ENCODE data around the gene EMCN.

Gene EMCN

DNA sequence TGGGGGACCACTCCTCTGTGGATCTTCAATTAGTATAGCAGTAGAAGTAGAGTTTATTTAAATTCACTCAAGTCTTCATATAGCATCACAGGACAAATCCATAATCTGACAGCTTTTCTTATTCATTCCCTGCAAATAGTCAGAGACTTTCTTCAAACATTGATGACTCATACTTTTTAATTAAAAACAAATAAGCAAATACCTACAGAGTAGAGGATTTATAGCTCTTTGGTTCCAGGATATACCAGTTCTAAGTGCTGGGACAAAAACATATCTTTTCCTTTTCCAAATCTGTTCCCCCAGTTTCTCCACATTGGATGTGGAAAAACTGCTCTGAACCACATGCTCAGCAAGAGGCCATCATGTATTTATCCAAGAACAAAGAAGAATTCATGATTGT, 24.1 kb downstream of the EMCN start:
- no peak for DNase-seq (ENCODE audit: low read depth in 2 of 2, low spot score in 1 of 2)

DNA sequence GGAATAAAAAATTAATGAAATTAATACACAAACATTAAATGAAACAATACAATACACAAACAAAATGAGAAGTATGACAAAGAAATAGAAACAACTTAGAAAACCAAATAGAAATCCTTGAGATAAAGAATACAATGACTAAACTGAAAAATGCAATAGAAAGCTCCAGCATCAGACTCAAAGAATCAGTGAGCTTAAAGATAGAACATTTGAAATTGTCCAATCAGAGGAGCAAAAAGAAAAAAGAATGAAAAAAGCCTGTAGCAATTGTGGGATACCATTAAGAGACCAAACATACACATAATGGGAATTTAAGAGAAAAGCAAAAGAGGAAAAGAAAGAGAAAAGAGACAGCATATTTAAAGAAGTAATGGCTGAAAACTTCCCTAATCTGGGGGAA, 25.7 kb downstream of the EMCN start:
- no peak for DNase-seq (ENCODE audit: low read depth in 2 of 2, low spot score in 1 of 2)

DNA sequence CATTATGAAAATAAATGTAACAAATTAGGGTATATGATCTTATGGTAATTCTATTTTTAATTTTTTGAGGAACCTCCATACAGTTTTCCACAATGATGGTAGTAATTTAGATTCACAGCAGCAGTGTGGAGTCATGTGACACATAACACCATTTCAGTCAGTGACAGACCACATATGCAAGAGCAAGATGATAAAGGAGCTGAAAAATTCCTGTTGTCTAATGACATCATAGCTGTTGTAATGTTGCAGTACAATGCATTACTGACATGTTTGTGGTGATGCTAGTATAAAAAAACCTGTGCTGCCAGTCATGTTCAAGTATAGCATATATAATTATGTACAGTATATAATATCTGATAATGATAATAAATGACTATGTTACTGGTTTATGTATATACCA, 28.5 kb downstream of the EMCN start:
- no peak for DNase-seq (ENCODE audit: low read depth in 2 of 2, low spot score in 1 of 2)

DNA sequence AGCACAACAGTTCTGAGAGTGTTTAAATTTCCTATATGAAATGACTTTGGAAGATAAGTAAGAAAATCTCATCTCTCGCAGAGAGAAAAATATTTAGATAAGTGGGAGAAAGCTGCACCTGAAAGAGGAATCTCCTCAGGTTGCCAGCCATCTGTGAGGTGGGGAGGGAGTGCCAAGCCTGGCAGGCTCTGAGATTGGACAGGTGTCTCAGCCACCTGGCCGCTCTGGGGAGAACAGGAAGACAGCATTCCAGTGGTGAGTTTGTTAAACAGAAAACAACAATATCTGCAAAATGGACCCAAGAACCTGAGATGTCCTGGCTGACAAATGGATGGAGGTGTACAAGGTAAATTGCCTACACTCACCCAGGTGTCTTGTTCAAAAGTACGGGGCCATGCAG, 31.3 kb downstream of the EMCN start:
- no peak for DNase-seq (ENCODE audit: low read depth in 2 of 2, low spot score in 1 of 2)

DNA sequence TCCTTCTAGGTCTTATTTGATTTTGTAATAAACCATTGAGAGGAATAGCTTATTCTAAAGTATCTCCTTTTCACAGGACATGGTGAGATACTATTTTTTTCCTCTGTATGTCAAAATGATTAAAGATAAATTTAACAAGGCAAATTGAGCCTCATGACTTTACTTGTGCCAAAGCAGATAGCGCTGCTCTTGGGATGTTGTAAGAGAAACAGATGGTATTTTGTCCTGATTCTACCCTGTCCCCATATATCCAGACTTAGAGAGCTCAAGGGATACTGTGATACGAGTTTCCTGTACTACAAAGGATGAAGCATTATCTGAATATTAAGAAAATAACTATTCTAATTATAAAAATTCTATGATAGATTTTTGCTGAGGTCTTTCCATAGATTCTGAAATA, 34.0 kb downstream of the EMCN start:
- no peak for DNase-seq (ENCODE audit: low read depth in 2 of 2, low spot score in 1 of 2)

DNA sequence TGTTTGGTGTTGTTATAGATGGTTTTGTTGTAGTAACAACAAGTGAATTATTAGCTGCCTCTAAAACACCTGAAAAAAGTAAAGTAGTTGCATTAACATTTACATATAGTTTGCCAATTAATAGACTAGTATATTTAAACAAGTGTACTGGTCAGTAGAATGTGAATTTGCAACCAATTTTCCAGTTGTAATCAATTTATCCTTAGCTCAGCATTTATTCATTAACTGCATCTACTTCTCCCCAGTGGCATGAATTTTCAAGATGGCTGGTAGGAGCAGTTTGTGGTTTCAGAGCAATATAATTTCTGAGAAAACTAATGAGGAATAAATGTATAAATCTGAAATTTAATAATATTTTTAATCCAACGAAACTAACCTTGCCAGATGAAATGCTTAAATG, 37.9 kb downstream of the EMCN start:
- no peak for DNase-seq (ENCODE audit: low read depth in 2 of 2, low spot score in 1 of 2)

DNA sequence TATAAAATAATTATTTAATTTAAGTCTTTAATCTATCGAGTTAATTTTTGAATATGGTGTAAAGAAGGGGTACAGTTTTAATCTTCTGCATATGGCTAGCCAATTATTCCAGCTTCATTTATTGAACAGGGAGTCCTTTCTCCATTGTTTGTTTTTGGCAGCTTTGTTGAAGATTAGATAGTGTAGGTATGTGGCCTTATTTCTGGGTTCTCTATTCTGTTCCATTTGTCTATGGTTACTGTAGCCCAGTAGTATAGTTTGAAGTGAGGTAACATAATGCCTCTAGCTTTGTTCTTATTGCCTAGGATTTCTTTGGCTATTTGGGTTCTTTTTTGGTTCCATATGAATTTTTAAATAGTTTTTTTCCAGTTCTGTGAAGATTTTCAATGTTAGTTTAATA, 48.3 kb downstream of the EMCN start:
- DNase-seq (ENCODE audit: low read depth in 2 of 2, low spot score in 1 of 2), result no peak

DNA sequence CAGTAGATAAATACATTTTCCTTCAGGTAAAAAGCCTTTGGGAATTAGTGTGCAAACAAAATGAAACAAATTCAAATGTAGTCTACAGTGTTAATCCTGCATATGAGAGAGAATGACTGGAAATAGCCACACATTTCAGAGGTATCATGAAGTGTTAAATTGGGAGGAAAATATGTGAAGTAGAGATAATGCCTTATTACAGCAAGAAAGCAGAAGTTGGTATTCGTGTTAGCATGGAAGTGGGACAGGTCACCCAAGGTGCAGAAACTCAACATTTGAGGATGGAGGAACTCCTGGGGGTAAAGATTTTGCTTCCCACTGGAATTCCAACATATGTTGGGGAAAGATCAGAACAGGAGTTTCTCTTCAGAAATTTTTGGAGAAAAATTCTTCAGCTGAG, 51.3 kb downstream of the EMCN start:
- DNase-seq (ENCODE audit: low read depth in 2 of 2, low spot score in 1 of 2), result no peak

DNA sequence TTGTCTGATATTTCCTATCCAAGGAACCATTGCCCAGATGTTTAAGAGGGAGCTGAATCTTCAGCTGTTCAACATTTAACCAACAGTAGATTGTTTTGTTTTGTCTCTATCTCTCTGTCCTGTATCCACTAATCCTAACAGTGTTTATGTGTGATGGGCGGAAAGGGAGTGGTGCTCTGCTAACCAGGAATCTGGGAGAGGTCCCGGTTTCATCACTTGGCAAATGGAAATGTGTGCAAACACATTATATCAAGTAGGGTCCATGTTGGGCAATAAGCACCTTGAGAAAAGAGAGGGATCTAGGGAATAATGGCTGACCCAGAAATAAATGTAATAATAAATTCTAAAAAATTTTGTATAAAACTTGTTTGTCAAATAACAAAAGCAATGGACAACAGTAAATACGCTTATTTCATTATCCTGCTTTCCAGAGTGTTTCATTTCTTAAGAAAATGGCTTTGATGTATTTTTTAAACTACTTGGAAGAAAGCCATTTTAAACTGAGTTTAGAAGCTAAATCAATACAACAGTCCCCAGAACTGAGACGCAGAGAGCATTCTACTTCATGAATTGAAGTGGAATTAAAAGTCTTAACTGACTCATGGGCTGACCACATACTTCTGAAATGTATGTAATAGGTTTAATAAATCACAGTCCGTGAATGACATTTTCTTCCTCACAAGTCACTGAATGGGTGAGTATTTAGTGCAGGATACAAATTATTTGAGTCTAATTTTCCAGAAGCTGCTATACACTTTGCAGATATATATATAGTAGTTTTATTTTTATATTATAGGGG, 55.8 kb downstream of the EMCN start:
- DNase-seq (ENCODE audit: low read depth in 2 of 2, low spot score in 1 of 2), result no peak

DNA sequence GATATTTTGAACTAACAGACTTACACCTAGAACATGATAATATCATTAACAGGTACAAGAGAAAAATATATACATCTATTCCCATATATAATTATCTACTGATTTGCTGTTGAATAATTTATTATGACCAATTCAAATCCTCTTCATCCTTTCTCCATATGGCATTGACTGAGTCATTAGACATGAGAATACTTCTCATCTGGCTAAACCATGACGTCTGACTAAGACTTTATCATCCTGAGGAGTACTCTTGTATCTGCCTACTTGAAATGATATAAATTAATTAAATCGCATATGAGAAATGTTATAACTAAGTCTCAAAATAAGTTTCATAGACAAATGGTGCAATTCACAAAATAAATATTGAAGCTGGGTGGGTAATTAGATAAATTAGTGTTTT, 67.4 kb downstream of the EMCN start:
- DNase-seq (ENCODE audit: low read depth in 2 of 2, low spot score in 1 of 2), result no peak

DNA sequence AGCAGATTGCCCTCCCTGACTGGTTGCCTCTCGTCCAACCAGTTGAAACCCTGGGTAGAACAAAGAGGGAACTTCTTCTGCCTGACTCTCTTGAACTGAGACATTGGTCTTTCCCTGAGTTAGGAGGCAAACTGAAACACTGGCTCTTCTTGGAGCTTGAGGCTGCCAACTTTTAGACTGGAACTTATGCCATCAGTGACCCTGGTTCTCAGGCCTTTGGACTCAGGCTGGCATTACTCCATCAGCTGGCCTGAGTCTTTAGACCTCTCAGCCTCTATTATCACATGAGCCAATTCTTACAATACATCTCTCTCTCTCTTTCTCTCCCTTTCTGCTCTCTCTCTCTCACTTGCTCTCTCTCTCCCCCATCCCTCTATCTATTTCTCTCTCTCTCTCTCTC, 86.4 kb downstream of the EMCN start:
- no peak for DNase-seq (ENCODE audit: low read depth in 2 of 2, low spot score in 1 of 2)

DNA sequence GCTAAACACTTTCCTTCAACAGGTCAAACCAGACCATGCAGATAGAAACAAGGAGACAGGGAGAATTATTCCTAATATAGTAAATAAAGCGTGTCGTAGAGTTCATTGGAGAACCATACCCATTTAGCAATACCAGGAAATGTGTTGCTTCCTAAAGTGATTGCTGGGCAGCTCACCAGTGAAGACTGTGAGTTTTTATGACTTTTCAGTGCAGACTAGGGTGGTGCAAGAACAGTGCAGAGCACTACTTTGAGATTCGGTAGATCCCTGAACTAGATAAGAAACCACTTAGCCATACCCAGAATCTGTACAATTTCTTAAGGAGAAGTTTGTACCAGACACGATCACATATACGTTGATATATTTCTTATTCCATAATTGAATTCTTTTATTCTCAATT, 87.4 kb downstream of the EMCN start:
- DNase-seq (ENCODE audit: low read depth in 2 of 2, low spot score in 1 of 2), result no peak

DNA sequence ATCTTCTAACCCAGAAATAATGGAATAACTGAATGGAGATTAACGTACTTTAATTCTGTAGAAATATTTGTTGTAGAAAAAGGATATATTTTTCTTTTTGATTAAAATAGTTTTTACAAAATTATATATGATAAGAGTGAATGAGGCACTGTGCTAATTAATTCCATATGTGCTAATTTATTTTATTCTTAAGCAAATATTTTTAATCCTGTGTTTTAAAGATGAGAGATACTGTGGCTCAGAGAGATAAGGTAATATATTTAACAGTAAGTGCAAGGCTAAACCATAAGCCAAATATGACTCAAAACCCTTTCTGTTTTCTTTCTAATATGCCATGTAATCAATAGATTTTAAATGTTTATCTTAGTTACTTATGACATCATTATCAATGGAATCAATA, 88.2 kb downstream of the EMCN start:
- no peak for DNase-seq (ENCODE audit: low read depth in 2 of 2, low spot score in 1 of 2)

DNA sequence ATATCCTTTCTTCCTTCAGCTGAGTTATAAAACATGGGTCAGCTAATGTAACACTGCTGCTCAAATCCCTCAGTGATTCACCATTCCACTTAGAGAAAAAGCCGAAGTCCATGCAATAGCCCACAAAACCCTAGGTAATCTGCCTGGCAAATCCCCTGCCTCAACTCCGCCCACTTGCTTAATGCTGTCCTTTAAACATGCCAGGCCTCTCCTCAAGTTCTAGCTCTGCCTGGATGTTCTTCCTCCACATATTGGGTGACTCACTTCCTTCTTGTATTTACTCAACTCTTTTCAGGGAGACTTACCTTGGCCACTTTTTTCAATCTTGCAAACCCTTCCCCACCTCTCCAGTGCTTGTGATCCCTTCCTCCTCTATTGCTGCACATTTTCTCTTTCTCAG, 89.8 kb downstream of the EMCN start:
- no peak for DNase-seq (ENCODE audit: low read depth in 2 of 2, low spot score in 1 of 2)

DNA sequence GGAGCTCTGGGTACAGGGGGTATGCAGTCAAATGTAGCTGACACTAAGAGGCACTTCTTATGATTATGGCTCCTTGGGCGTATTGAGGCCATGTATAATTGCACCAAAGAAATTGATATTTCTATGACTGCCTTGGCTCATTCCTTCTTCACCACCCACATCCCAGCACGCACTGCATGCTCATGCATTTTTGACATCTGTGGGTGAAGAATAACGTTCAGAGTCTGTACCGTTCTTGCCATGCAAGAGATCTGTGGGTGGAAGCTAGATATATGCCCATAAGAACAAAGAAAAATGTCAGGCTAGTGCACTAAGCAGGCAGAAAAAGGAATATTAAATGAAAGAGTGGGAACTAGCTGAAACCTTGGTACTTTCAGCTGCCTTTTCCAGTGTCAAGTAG, 93.4 kb downstream of the EMCN start:
- DNase-seq (ENCODE audit: low read depth in 2 of 2, low spot score in 1 of 2), result no peak

DNA sequence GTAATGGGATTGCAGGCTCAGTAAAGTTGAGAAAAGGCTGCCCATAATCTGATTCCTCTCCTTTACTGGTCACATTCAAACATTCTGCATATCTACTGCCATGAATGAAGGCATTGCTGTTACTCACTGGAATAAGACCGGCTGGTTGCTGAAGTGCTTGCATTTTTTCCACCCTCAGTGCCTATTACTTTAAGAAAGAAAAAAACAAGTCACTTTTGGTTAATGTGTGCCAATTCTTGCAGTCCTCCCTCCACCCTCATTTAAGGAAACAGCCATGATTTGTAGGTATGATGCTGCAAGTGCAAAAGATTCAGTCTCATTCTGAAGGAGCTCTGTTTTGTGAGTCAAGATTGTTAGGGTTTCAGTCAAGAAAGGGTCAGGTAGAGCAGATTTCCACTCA, 94.9 kb downstream of the EMCN start:
- DNase-seq (ENCODE audit: low read depth in 2 of 2, low spot score in 1 of 2), result no peak

DNA sequence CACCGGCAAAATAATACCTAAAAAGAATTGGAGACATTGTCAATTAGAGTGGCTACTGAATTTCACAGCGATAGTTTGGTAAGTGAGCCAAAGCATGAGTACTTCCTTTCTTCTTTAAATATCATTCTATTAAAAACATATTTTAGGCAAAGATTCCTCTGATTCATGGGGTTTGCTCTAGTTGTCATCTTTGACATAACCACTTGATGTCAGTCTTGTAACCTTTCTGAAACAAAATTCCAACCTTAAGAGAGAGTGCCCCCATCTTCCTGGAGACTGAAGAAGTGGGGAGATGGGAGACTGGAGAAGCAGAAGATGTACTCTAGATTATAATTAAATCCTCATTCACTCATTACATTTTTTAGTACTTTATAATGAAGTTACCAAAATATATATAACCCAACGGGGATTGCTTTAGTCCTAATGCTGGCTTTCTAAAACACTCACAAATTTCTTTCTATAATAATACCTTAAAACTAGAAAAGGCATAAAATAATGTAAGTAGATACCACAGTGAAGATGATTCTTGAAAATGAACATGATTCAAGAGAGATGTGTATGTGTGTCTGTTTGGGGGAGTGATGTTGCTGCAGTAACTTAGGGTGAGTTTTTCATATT, 96.4 kb downstream of the EMCN start:
- DNase-seq (ENCODE audit: low read depth in 2 of 2, low spot score in 1 of 2), result no peak

DNA sequence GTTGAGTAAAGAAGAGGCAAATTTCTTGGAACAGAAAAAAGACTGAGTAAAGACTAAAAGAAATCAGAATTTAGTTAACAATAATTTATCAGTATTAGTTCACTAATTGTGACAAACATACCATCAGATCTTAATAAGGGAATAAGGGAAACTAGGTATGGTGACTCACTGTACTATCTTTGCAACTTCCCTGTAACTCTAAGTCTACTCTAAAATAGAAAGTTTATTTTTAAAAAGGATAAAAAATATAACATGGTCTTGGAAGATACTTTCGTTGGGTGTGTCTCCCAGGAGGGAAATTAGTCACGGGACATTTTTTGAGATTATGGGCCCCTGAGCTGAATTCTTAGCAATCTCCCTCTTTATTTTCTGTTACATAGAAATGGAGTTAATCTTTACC, 97.3 kb downstream of the EMCN start:
- DNase-seq (ENCODE audit: low read depth in 2 of 2, low spot score in 1 of 2), result no peak

DNA sequence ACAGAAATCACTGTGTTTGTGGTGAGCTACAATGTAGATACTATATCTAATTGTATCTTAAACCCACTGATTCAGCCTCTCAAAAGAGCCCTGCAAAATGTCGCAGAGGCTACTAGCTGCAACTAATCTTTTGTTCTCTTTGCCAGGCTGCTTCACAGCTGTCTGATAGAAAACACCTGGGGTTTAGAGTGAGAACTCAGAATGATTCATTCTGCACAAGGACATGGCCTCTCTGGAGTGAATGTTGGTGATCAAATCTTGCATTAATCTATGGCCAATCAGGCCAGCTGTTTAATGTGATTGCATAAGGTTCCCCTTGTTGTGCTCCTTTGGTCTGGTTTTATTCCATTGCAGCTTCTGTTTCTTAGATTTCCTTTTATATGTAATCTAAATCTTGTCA, 100.3 kb downstream of the EMCN start:
- no peak for DNase-seq (ENCODE audit: low read depth in 2 of 2, low spot score in 1 of 2)

DNA sequence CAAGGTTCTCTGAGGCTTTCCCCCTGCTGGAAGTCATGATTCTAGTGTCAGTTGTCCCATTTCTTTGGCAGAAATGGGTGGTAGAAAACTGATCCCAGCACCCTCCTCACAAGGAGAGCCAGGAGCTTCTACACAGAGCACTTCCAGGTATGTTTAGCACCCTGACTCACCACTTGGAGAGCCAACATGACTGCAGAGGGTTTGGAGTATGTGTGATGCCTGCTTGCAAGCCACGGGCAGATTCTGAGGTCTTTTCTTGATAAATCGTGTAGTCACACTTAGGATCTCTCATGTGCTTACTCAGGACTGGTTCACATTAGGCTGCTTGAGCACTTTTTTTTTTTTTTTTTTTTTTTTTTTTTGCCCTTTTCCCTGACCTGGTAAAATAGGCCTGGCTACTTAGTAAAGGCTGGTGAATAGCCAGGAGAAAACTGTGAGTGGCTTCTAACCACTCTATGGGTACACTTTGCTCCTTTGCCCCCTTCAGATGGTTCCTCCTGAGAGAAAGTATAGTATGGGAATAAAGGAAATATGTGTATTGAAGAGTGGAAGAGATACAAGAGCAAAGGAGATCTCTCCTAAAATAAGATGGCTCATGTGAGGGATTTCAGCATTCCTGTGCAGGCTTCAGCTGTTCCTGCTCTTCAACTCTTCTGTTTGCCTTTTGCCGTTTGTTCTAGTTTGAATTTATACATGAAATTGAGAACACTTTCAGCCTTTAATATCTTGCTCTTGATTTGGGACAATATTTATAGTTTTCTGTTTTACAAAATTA, 103.6 kb downstream of the EMCN start:
- DNase-seq (ENCODE audit: low read depth in 2 of 2, low spot score in 1 of 2), result no peak

DNA sequence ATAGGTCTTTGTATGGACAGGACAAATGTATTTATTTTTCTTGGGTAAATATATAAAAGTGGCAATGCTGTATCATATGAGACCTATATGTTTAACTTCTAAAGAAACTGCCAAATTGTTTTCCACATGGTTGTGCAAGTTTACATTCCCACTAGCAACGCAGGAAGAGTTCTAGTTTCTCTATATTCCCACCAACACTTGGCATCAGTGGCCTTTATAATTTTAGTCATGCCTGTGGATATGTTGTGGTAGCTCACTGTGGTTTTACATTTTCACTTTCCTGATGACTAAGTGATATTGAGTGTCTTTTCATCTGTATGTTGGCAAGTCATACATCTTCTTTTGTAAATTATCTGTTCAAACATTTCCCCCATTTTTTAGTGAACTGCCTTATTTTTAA, 126.0 kb downstream of the EMCN start:
- no peak for DNase-seq (ENCODE audit: low read depth in 2 of 2, low spot score in 1 of 2)

DNA sequence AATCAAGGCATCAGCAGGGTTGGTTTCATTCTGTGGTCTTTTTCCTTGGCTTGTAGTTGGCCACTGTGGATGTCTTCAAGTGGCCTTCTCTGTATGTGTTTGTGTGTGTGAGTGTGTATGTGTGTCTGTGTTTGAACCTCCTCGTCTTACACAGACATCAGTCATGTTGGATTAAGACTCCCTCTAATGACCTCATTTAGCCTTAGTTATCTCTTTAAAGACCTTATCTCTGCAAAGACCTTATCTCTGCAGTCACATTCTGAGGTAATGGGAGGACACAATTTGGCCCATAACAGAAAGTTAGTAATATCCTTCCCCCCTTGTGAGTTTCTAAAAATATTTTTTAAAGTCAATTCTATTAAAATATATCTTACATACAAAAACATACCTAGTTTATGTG, 126.7 kb downstream of the EMCN start:
- DNase-seq (ENCODE audit: low read depth in 2 of 2, low spot score in 1 of 2), result no peak
